Brain microvascular endothelial cell (primary cell): ENCODE results near the gene RAB3D.
A peak's percentile ranks its signal among the peaks of the same experiment; 100 is the strongest.

Experiments
- DNase-seq: peaks from one replicate; pipeline ENCODE4 v3.0.0-alpha.2; 2020
- H3K27ac ChIP-seq: fragments of 250-450 bp; sonication (Bioruptor Pico); 2 replicates; pipeline ENCODE4 v1.5.1; 2020; ENCODE audit warnings: mild to moderate bottlenecking, moderate library complexity
- H3K27me3 ChIP-seq: fragments of 250-450 bp; sonication (Bioruptor Pico); replicated peaks from 2 replicates; pipeline ENCODE4 v1.5.1; 2020; ENCODE audit warnings: mild to moderate bottlenecking
- H3K36me3 ChIP-seq: fragments of 250-450 bp; sonication (Bioruptor Pico); replicated peaks from 2 replicates; pipeline ENCODE4 v1.5.1; 2020; ENCODE audit warnings: mild to moderate bottlenecking
- H3K4me3 ChIP-seq: 2 replicates; pipeline ENCODE4 v1.5.1; 2011; ENCODE audit warnings: low read depth, mild to moderate bottlenecking, control low read depth, low read length, moderate library complexity
- in situ Hi-C: cut with HindIII; loops from 2 replicates; pipeline ENCODE4 v1.10.0; 2017; ENCODE audit warnings: low sequenced_read_pairs, low pct_ligation_motif_present
- TF ChIP-seq, protein P1 (sequence below): IDR thresholded peaks from 2 replicates; pipeline ENCODE4 v1.5.1; 2011; ENCODE audit warnings: low read depth, mild to moderate bottlenecking, moderate library complexity, low read length, control low read depth, inconsistent platforms; ENCODE audit errors: missing control alignments

RAB3D gene

DNA sequence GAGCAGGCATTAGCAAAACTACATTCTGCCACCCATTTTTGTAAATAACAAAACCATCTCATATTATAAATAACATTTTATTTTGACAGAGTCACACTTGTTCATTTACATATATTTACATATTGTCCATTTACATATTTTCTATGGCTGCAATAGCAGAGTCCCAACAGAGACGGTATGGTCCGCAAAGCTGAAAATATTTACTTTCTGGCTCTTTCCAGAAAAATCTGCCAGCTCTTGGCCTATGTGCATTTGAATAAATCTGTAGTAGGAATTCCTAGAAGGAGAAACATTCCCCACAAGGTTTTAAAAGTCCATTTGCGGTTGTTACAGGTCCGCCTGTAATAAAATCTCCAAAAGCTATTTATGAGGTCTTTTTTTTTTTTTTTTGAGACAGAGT, 49.2 kb downstream of the RAB3D start:
- in situ Hi-C loops, result no loop called here
- no peaks in the 10 kb centered on the region for H3K27me3 ChIP-seq
- no peak overlapping the region for H3K4me3 ChIP-seq
- no peak for DNase-seq
- TF ChIP-seq, protein P1, sequence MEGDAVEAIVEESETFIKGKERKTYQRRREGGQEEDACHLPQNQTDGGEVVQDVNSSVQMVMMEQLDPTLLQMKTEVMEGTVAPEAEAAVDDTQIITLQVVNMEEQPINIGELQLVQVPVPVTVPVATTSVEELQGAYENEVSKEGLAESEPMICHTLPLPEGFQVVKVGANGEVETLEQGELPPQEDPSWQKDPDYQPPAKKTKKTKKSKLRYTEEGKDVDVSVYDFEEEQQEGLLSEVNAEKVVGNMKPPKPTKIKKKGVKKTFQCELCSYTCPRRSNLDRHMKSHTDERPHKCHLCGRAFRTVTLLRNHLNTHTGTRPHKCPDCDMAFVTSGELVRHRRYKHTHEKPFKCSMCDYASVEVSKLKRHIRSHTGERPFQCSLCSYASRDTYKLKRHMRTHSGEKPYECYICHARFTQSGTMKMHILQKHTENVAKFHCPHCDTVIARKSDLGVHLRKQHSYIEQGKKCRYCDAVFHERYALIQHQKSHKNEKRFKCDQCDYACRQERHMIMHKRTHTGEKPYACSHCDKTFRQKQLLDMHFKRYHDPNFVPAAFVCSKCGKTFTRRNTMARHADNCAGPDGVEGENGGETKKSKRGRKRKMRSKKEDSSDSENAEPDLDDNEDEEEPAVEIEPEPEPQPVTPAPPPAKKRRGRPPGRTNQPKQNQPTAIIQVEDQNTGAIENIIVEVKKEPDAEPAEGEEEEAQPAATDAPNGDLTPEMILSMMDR, result no peak
- no peak overlapping the region for H3K27ac ChIP-seq
- no peaks in the 10 kb centered on the region for H3K36me3 ChIP-seq

DNA sequence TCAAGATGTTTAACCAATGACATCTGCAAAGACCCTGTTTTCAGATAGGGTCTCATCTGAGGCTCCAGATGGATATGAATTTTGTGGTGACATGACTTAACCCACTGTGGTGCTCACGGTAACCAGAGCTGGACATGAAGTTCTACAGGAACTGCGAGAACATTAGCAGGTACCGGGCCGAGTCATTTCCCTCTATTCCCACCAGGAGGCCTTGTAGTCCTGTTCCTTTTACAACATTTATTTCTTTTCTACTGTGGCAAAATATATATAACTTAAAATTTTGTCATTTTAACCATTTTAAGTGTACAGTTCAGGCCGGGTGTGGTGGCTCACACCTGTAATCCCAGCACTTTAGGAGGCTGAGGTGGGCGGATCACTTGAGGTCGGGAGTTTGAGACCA, 51.1 kb downstream of the RAB3D start:
- no peak overlapping the region for H3K27ac ChIP-seq
- H3K36me3 ChIP-seq, result no peaks in the 10 kb centered on the region
- TF ChIP-seq, protein P1, result peak; percentile 71
- in situ Hi-C loops, result no loop called here
- peak; percentile 40 for DNase-seq
- no peak overlapping the region for H3K4me3 ChIP-seq
- H3K27me3 ChIP-seq, result no peaks in the 10 kb centered on the region

DNA sequence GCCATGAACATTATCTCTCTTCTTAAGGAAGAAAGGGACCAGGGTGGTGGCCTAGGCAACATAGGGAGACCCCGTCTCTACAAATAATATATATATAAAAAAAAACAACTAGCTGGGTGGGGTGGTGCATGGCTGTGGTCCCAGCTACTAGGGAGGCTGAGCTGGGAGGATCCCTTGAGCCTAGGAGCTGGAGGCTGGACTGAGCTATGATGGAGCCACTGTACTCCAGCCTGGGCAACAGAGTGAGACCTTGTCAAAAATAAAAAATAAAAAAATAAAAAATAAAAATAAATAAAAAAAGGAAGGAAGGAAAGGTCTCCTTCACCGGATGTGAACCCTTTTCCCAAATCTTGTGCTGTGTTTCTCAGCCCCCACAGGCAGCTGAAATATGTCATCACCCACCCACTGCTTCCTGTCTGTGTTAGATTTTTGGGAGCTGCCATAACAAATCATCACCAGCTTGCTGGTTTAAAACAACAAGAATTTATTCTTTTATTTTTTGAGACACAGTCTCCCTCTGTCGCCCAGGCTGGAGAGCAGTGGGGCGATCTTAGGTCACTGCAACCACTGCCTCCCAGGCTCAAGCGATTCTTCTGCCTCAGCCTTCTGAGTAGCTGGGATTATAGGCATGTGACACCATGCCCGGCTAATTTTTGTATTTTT, 53.0 kb downstream of the RAB3D start:
- in situ Hi-C loops, result no loop called here
- H3K27me3 ChIP-seq, result no peaks in the 10 kb centered on the region
- no peak overlapping the region for H3K27ac ChIP-seq
- no peaks in the 10 kb centered on the region for H3K36me3 ChIP-seq
- H3K4me3 ChIP-seq, result no peak overlapping the region
- TF ChIP-seq, protein P1, result peak; percentile 38
- peak; percentile 39 for DNase-seq

DNA sequence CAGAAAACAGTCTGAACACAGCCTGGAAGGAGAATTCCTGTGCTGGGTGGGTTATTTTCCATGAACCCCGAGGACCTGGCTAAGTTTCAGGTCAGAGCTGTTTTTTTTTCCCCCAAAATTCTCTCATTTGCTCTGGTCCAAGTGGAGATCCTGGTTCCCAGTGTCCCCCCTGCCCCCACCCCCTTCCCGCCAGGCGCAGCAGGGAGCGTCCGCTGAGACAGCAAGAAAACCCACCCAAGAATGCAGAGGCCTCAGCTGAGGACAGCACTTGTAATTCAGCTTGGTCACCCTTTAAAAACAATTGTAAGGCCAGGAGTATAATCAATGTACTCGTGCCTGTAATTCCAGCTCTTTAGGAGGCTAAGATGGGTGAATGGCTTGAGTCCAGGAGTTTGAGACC, 54.9 kb downstream of the RAB3D start:
- H3K27me3 ChIP-seq, result no peaks in the 10 kb centered on the region
- no peak overlapping the region for H3K4me3 ChIP-seq
- H3K36me3 ChIP-seq, result no peaks in the 10 kb centered on the region
- no peak overlapping the region for H3K27ac ChIP-seq
- TF ChIP-seq, protein P1, result no peak
- no peak for DNase-seq
- in situ Hi-C loops, result no loop called here

DNA sequence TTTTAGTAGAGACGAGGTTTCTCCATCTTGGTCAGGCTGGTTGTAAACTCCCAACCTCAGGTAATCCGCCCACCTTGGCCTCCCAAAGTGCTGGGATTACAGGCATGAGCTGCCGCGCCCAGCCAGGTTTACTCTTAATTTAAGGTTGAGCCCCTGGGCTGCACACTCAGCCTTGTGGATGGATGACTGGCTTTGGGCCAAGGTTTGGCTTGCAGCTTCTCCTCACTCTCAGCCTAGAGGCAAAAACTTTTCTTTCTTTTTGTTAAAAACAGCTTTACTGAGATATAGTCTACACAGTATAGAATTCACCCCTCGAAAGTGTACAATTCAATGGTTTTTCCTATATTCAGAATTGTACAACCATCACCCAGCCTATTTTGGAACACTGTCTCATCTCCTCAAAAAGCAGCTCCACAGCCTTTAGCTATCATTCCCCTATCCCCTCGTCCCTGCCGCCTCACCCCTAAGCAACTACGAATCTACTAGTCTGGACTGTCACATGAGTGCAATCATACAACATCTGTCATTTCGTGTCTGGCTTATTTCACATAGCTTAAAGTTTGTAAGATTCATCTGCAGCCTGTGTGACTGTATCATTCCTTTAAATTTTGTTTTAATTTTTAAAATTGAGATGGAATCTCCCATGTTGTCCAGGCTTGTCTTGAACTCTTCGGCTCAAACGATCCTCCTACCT, 58.0 kb downstream of the RAB3D start:
- no peak overlapping the region for H3K4me3 ChIP-seq
- in situ Hi-C loops, result no loop called here
- no peak for DNase-seq
- H3K36me3 ChIP-seq, result no peaks in the 10 kb centered on the region
- no peaks in the 10 kb centered on the region for H3K27me3 ChIP-seq
- H3K27ac ChIP-seq, result no peak overlapping the region
- TF ChIP-seq, protein P1, result no peak
